SH-SY5Y (cell line): ENCODE data around the gene MLLT1.

ENCODE experiments used
- GATA2 ChIP-seq: IDR thresholded peaks from 2 replicates; pipeline ENCODE4 v1.6.1; 2011; ENCODE audit warnings: mild to moderate bottlenecking, low read depth, low read length
- GATA3 ChIP-seq: IDR thresholded peaks from 2 replicates; pipeline ENCODE4 v1.6.1; 2011; ENCODE audit warnings: low read depth, mild to moderate bottlenecking, low read length, moderate library complexity

DNA sequence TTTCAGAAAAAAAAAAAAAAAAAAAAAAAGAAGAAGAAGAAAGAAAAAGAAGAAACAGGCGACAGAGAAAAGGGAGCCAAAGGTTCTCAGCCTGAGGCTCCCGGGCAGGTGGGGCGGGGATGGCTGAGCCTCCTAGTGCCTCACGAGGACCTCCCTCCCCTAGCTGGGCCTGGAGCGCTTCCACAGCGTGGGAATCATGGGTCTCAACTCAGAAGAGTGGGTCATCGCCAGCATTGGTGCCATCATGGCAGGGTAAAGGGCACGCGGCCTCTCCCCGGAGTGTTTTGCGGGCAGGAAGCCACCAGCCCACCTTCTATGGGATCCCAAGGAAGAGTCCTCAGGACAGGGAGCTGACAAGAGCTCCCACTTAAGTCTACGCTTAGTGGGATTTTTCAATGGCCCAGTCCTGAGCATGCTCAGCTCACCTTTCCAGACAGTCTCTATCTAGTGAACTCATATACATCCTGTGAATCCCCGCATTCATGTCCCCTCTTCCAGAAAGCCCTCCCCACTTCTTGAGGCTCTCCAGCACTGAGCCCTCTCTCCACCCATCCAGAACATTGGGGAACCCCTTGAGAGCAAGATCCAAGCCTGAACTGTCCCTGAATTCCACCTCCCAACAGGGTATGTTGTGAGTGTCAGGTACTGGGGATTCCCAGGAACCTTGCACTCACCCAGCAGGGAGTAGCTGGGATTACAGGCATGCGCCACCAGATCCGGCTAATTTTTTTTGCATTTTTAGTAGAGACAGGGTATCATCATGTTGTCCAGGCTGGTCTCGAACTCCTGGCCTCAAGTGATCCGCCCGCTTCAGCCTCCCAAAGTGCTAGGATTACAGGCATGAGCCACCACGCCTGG is 74.7 kb downstream of the MLLT1 start:
- TF ChIP-seq GATA3: no peak
- no peak for TF ChIP-seq GATA2
